Thoracic aorta (tissue), 2 donors: ENCODE results near the gene ARHGAP36. TPM values are rescaled to one million over a fixed set of nuclear protein-coding genes. Genes with fewer than 3 reads are reported as not detected.

ENCODE experiments used
- ATAC-seq: fragments of 150-250 bp; one replicate; pipeline ENCODE4 v1.8.0; 2017; ENCODE audit warnings: low read depth; ENCODE audit not compliant: insufficient number of reproducible peaks, low FRiP score
- DNase-seq: peaks from one replicate; pipeline ENCODE4 v3.0.0-alpha.2; 2020; ENCODE audit warnings: low spot score
- H3K27ac ChIP-seq, 2 donors: fragments of 200-600 bp; sonication (generic); 1 replicate in 1 of 2; 2 replicates in 1 of 2; pipeline ENCODE4 v1.5.1; 2016; ENCODE audit warnings: mild to moderate bottlenecking in 2 of 2, moderate library complexity in 2 of 2
- H3K27me3 ChIP-seq: fragments of 200-600 bp; sonication (generic); replicated peaks from 2 replicates; pipeline ENCODE4 v1.6.0; 2016; ENCODE audit warnings: mild to moderate bottlenecking; ENCODE audit not compliant: insufficient read depth
- H3K36me3 ChIP-seq: fragments of 200-600 bp; sonication (generic); one replicate; pipeline ENCODE4 v1.5.1; 2016
- H3K4me1 ChIP-seq, 2 donors: fragments of 200-600 bp; sonication (generic); 1 replicate in 1 of 2; 2 replicates in 1 of 2; pipeline versions ENCODE4 v1.5.1 to v1.6.0; 2016; ENCODE audit warnings: low read depth in 2 of 2, mild to moderate bottlenecking in 1 of 2; ENCODE audit not compliant: control insufficient read depth in 1 of 2
- H3K4me3 ChIP-seq: fragments of 200-600 bp; sonication (generic); 2 replicates; pipeline ENCODE4 v1.5.1; 2016; ENCODE audit warnings: mild to moderate bottlenecking
- H3K9me3 ChIP-seq: fragments of 200-600 bp; sonication (generic); 2 replicates; pipeline ENCODE4 v1.5.1; 2016
- total RNA-seq, 2 donors: library from RNA; depleted of rRNA; stranded (reverse); fragments of >200 nt; gene quantifications; one replicate each; pipeline versions ENCODE4 v1.1.0 to v1.2.3, GENCODE V29; 2016
- TF ChIP-seq, protein P1 (sequence below): fragments of 200-600 bp; sonication (generic); IDR thresholded peaks from one replicate; pipeline ENCODE4 v1.5.1; 2019; ENCODE audit warnings: antibody characterized with exemption

The ARHGAP36 gene
- total RNA-seq, 2 donors from 2014 or later, result not detected

DNA sequence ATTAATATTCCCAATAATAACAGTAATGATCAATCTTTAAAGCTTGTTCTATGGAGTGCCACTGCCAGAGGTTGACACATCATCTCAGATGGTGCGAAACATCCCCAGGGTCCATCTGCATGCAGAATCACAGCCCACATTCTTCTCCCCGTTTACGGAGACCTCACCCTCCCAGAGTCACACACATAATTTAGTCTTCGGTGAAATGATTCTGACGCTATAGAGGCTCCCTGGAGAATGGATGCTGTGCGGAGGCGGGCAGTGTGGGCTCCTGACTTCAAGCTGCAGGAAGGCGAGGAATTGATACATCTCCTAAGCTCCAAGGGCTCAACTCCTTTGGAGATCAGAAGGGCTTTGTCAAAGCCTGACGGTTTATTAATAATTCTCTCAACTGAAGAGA is 11.0 kb upstream of the ARHGAP36 start:
- Histone ChIP-seq H3K4me1 (no peaks in the 10 kb centered on the region), H3K27me3 (no peaks in the 10 kb centered on the region), H3K27ac (no peak overlapping the region), H3K9me3 (no peaks in the 10 kb centered on the region), H3K4me3 (no peak overlapping the region), H3K36me3 (no peaks in the 10 kb centered on the region)
- DNase-seq, result no peak
- no peak for ATAC-seq
- TF ChIP-seq, protein P1, sequence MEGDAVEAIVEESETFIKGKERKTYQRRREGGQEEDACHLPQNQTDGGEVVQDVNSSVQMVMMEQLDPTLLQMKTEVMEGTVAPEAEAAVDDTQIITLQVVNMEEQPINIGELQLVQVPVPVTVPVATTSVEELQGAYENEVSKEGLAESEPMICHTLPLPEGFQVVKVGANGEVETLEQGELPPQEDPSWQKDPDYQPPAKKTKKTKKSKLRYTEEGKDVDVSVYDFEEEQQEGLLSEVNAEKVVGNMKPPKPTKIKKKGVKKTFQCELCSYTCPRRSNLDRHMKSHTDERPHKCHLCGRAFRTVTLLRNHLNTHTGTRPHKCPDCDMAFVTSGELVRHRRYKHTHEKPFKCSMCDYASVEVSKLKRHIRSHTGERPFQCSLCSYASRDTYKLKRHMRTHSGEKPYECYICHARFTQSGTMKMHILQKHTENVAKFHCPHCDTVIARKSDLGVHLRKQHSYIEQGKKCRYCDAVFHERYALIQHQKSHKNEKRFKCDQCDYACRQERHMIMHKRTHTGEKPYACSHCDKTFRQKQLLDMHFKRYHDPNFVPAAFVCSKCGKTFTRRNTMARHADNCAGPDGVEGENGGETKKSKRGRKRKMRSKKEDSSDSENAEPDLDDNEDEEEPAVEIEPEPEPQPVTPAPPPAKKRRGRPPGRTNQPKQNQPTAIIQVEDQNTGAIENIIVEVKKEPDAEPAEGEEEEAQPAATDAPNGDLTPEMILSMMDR, result no peak

DNA sequence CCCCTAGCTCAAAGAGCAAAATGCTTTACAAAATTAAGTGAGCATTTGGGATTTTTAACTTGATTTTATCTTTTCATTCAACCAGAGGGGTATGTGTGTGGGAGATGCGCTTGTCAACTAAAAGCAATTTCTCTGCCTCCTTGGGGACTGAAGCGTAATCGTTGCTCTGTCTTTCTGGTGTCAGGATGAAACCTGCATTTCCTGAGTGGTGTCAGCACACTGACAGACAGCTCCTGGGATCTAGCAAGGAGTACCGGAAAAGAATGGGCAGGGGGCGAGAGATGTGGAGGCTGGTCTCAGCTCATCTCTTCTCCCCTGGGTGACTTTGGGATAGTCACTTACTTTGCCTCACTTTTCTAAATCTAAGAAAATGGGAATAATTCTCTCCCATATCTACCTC is 5.1 kb upstream of the ARHGAP36 start:
- no peak overlapping the region for H3K4me3 ChIP-seq
- TF ChIP-seq, protein P1, result no peak
- no peak overlapping the region for H3K27ac ChIP-seq
- no peaks in the 10 kb centered on the region for H3K27me3 ChIP-seq
- H3K9me3 ChIP-seq, result no peaks in the 10 kb centered on the region
- no peaks in the 10 kb centered on the region for H3K4me1 ChIP-seq
- no peak for ATAC-seq
- no peak for DNase-seq
- H3K36me3 ChIP-seq, result no peaks in the 10 kb centered on the region

DNA sequence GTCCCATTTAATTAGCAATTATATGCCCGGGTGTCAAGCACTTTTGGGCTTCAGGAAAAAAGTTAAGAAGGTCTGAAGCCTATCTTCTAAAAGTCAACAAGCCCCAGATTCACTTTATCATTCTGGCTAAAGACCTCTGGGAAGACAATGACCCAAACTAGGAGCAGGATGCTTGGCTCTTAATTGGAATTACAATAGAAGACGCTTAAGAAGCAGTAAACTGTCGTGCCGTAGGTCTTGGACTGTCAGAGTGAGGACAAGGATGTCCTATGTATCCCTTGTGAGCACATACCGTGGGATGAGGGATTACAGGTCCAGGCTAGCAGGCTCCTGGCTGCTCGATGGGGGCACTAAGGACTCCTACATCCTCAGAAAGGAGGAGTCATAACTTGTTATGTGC is 3.2 kb upstream of the ARHGAP36 start:
- ATAC-seq (no peak), DNase-seq (no peak)
- no peaks in the 10 kb centered on the region for H3K36me3 ChIP-seq
- H3K27me3 ChIP-seq, result no peaks in the 10 kb centered on the region
- no peaks in the 10 kb centered on the region for H3K9me3 ChIP-seq
- no peak overlapping the region for H3K27ac ChIP-seq
- H3K4me1 ChIP-seq, result no peaks in the 10 kb centered on the region
- no peak overlapping the region for H3K4me3 ChIP-seq
- TF ChIP-seq, protein P1, result no peak

DNA sequence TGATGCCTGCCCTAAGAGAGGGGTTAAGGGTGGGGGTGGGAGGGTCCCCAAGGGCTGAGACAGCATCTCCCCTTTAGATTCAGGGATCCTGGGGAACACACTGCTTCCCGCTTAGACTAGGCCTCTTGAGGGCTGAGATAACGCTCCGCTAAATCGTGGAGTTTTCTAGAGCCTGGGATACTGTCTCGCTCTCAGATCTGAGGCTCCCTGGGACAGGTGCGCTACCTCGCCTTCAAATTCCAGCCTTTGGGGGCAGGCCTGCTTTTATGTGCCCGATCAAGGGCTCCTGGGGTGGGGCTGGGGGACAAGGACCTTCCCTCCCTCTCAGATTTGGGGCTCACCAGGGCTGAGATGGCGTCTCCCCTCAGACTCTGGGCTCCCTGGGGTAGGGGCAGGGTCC is 440 bp upstream of the ARHGAP36 start:
- DNase-seq, result no peak
- no peak overlapping the region for H3K27ac ChIP-seq
- ATAC-seq, result no peak
- no peaks in the 10 kb centered on the region for H3K4me1 ChIP-seq
- H3K27me3 ChIP-seq, result no peaks in the 10 kb centered on the region
- TF ChIP-seq, protein P1, result no peak
- no peaks in the 10 kb centered on the region for H3K36me3 ChIP-seq
- H3K9me3 ChIP-seq, result no peaks in the 10 kb centered on the region
- no peak overlapping the region for H3K4me3 ChIP-seq

DNA sequence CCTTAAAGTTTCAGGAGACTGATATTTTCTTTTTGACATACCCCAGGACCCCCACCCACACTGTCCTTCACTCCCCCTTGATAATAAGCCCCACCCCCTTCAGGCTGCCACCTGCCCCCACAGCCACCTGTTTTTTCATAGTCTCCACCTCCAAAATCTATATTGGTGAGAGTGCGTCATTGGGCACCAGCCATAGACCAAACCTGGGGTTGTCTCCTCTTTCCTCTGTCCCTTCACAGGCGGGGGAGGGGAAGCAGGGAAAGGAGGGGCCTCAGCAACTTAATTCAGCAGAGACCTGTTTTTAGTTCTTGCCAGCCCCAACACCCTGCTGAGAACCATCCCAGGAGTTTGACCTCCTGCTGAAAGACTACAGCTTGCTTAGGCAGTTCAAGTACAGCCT is 1.1 kb downstream of the ARHGAP36 start:
- H3K4me3 ChIP-seq, result no peak overlapping the region
- no peaks in the 10 kb centered on the region for H3K9me3 ChIP-seq
- DNase-seq, result no peak
- no peaks in the 10 kb centered on the region for H3K36me3 ChIP-seq
- no peak overlapping the region for H3K27ac ChIP-seq
- ATAC-seq, result no peak
- TF ChIP-seq, protein P1, result no peak
- H3K4me1 ChIP-seq, result no peaks in the 10 kb centered on the region
- no peaks in the 10 kb centered on the region for H3K27me3 ChIP-seq
